Caco-2 (cell line): ENCODE results near the gene GRM7. TPM values are rescaled to one million over a fixed set of nuclear protein-coding genes. Genes with fewer than 3 reads are reported as not detected.

Source experiments
- BruUV-seq: library from RNA; stranded (reverse); fragments of 400-500 nt; replicated peaks from 2 replicates; lab custom pipeline; 2021; lab: Mats Ljungman, UMichigan
- CTCF ChIA-PET: fragments of 300-600 bp; sonication (Branson Sonifier 250); formaldehyde crosslinking; loops from one replicate; lab custom pipeline; 2022; ENCODE audit warnings: antibody characterized with exemption; lab: Charles Lee
- POLR2A ChIA-PET: fragments of 300-600 bp; sonication (Branson Sonifier 250); formaldehyde crosslinking; loops from one replicate; lab custom pipeline; 2022; ENCODE audit warnings: antibody characterized with exemption; lab: Charles Lee
- DNase-seq, 2 experiments: peaks; one replicate each; pipeline versions ENCODE4 v3.0.0 to v3.0.0-alpha.2; 2020 to 2022
- H3K27me3 ChIP-seq: replicated peaks from 2 replicates; pipeline ENCODE4 v1.6.0; 2011; ENCODE audit warnings: low read length; ENCODE audit not compliant: control insufficient read depth, insufficient read depth
- H3K36me3 ChIP-seq: 2 replicates; pipeline ENCODE4 v1.5.1; 2011; ENCODE audit warnings: low read length; ENCODE audit not compliant: control insufficient read depth, insufficient read depth
- H3K4me1 ChIP-seq: fragments of 250-450 bp; sonication (Bioruptor Pico); 2 replicates; pipeline ENCODE4 v1.5.1; 2020; ENCODE audit warnings: mild to moderate bottlenecking
- H3K4me3 ChIP-seq: 2 replicates; pipeline ENCODE4 v1.5.1; 2011; ENCODE audit warnings: low read depth, mild to moderate bottlenecking, control low read depth, low read length
- H3K9me3 ChIP-seq: fragments of 250-450 bp; sonication (Bioruptor Pico); 2 replicates; pipeline ENCODE4 v1.5.1; 2020; ENCODE audit warnings: mild to moderate bottlenecking, moderate library complexity
- H3K27ac Mint-ChIP-seq: one replicate; pipeline ENCODE4 v1.8.0; 2022; ENCODE audit warnings: mixed read lengths; ENCODE audit not compliant: unreplicated experiment
- H3K27me3 Mint-ChIP-seq: one replicate; pipeline ENCODE4 v1.8.0; 2022; ENCODE audit warnings: mixed read lengths; ENCODE audit not compliant: insufficient read depth, unreplicated experiment
- H3K36me3 Mint-ChIP-seq: one replicate; pipeline ENCODE4 v1.8.0; 2022; ENCODE audit warnings: mild to moderate bottlenecking, mixed read lengths; ENCODE audit not compliant: insufficient read depth, unreplicated experiment
- H3K4me1 Mint-ChIP-seq: one replicate; pipeline ENCODE4 v1.8.0; 2022; ENCODE audit warnings: low read depth, mixed read lengths; ENCODE audit not compliant: unreplicated experiment
- H3K4me3 Mint-ChIP-seq: one replicate; pipeline ENCODE4 v1.8.0; 2022; ENCODE audit warnings: mild to moderate bottlenecking, moderate library complexity, mixed read lengths; ENCODE audit not compliant: unreplicated experiment
- H3K9me3 Mint-ChIP-seq: one replicate; pipeline ENCODE4 v1.8.0; 2022; ENCODE audit warnings: mixed read lengths; ENCODE audit not compliant: unreplicated experiment
- CTCF ChIP-seq, 2 experiments: fragments of 200-600 bp in 1 of 2; IDR thresholded peaks; 1 replicate in 1 of 2; 2 replicates in 1 of 2; pipeline versions ENCODE4 v1.5.1 to v1.8.0; 2011 to 2022; ENCODE audit warnings: antibody characterized with exemption in 1 of 2, control low read depth in 1 of 2, inconsistent platforms in 1 of 2, low read depth in 1 of 2, low read length in 1 of 2, mild to moderate bottlenecking in 1 of 2, moderate library complexity in 1 of 2; ENCODE audit not compliant: insufficient read depth in 1 of 2, severe bottlenecking in 1 of 2, unreplicated experiment in 1 of 2
- intact Hi-C: fragments of 100-400 bp; cut with micrococcal nuclease; formaldehyde crosslinking; loops from one replicate; pipeline ENCODE4 v1.10.0; 2022; ENCODE audit not compliant: unreplicated experiment
- total RNA-seq: library from RNA; stranded (reverse); gene quantifications from 2 replicates; pipeline ENCODE4 v1.2.3, GENCODE V29; 2022

The GRM7 gene
- total RNA-seq, 1 experiment from 2014 or later = not detected

- no peak for TF ChIP-seq CTCF (IDR thresholded peaks at IDR 0.05; ENCODE audit: insufficient read depth in 1 of 2, low read depth in 1 of 2, low read length in 1 of 2, severe bottlenecking in 1 of 2, unreplicated experiment in 1 of 2)
Observed at GRCh38 chr3:7086417-7086816, 225.5 kb downstream of the GRM7 start.

GRCh38 chr3:7095116-7095515 is 234.2 kb downstream of the GRM7 start:
- Mint-ChIP-seq H3K4me1 (no peaks in the 10 kb centered on the region), H3K9me3 (no peaks in the 10 kb centered on the region), H3K27me3 (no peaks in the 10 kb centered on the region), H3K4me3 (no peak overlapping the region), H3K36me3 (no peaks in the 10 kb centered on the region), H3K27ac (no peak overlapping the region)
- ChIA-PET CTCF (no interaction called here), POLR2A (no interaction called here)
- no peak for DNase-seq
- H3K36me3 ChIP-seq = no peaks in the 10 kb centered on the region
- no TSS peak for BruUV-seq
- H3K4me3 ChIP-seq = no peak overlapping the region
- intact Hi-C loops = no loop called here
- peaks cover 4% of the 10 kb centered on the region; the same call in 1 of the 2 replicates for H3K9me3 ChIP-seq
- H3K4me1 ChIP-seq = 0 out of 2 replicates have a peak, but pooled peaks cover 9% of the 10 kb centered on the region
- TF ChIP-seq CTCF (IDR thresholded peaks at IDR 0.05; ENCODE audit: insufficient read depth in 1 of 2, low read depth in 1 of 2, low read length in 1 of 2, severe bottlenecking in 1 of 2, unreplicated experiment in 1 of 2) = no peak
- H3K27me3 ChIP-seq = no peaks in the 10 kb centered on the region

More at GRCh38 chr3:7086417-7086816, 225.5 kb downstream of the GRM7 start:
- Mint-ChIP-seq H3K27ac (no peak overlapping the region), H3K36me3 (no peaks in the 10 kb centered on the region), H3K9me3 (no peaks in the 10 kb centered on the region), H3K27me3 (no peaks in the 10 kb centered on the region), H3K4me3 (no peak overlapping the region), H3K4me1 (no peaks in the 10 kb centered on the region)
- Histone ChIP-seq H3K4me3 (no peak overlapping the region), H3K36me3 (no peaks in the 10 kb centered on the region), H3K4me1 (no peaks in the 10 kb centered on the region), H3K9me3 (no peaks in the 10 kb centered on the region), H3K27me3 (no peaks in the 10 kb centered on the region)
- POLR2A ChIA-PET = no interaction called here
- DNase-seq = no peak
- intact Hi-C loops = no loop called here
- no TSS peak for BruUV-seq
- CTCF ChIA-PET = no interaction called here

GRCh38 chr3:7100136-7100535 is 239.2 kb downstream of the GRM7 start:
- Mint-ChIP-seq H3K4me1 (no peaks in the 10 kb centered on the region), H3K27ac (no peak overlapping the region), H3K36me3 (peaks cover 6% of the 10 kb centered on the region), H3K27me3 (no peaks in the 10 kb centered on the region), H3K4me3 (no peak overlapping the region), H3K9me3 (peaks cover 23% of the 10 kb centered on the region)
- POLR2A ChIA-PET = no interaction called here
- no peak for DNase-seq
- H3K36me3 ChIP-seq = no peaks in the 10 kb centered on the region
- no peaks in the 10 kb centered on the region for H3K27me3 ChIP-seq
- BruUV-seq = no TSS peak
- 0 out of 2 replicates have a peak, but pooled peaks cover 9% of the 10 kb centered on the region for H3K4me1 ChIP-seq
- intact Hi-C loops = no loop called here
- CTCF ChIA-PET = no interaction called here
- TF ChIP-seq CTCF (IDR thresholded peaks at IDR 0.05; ENCODE audit: insufficient read depth in 1 of 2, low read depth in 1 of 2, low read length in 1 of 2, severe bottlenecking in 1 of 2, unreplicated experiment in 1 of 2) = no peak
- peaks cover 4% of the 10 kb centered on the region; the same call in 1 of the 2 replicates for H3K9me3 ChIP-seq
- H3K4me3 ChIP-seq = no peak overlapping the region
